Measurements from ENCODE around the gene TSPO2.

DNA sequence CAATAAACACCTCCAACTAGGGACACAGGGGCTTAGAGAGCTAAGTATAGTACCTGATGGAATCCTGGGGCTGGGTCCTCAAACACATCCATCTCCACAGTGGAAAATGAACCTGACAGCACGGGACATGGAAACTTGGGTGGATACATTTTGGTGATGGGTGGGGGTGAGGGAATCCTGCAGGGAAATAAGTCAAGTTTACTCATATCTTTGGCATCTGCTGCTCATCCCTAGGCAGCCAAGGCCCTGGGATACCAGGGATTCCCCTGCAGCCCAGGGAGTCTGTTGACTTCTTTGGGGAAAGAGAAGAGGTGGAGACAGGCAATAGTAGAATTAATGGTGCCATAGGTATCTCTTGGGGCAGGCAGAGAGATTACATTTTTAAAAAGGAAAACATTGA, 17.3 kb downstream of the TSPO2 start:
- no peak for TF ChIP-seq EZH2 (IDR thresholded peaks at IDR 0.05)
- TF ChIP-seq POLR2AphosphoS5 (IDR thresholded peaks at IDR 0.05; ENCODE audit: borderline replicate concordance, low read depth, low read length), result no peak
- TF ChIP-seq FOXP2 (optimal IDR thresholded peaks at IDR 0.05; ENCODE audit: control extremely low read depth, extremely low read length, insufficient read depth), result no peak

Data from SK-N-MC (cell line).